ENCODE results near the gene RARB.

RARB gene

DNA sequence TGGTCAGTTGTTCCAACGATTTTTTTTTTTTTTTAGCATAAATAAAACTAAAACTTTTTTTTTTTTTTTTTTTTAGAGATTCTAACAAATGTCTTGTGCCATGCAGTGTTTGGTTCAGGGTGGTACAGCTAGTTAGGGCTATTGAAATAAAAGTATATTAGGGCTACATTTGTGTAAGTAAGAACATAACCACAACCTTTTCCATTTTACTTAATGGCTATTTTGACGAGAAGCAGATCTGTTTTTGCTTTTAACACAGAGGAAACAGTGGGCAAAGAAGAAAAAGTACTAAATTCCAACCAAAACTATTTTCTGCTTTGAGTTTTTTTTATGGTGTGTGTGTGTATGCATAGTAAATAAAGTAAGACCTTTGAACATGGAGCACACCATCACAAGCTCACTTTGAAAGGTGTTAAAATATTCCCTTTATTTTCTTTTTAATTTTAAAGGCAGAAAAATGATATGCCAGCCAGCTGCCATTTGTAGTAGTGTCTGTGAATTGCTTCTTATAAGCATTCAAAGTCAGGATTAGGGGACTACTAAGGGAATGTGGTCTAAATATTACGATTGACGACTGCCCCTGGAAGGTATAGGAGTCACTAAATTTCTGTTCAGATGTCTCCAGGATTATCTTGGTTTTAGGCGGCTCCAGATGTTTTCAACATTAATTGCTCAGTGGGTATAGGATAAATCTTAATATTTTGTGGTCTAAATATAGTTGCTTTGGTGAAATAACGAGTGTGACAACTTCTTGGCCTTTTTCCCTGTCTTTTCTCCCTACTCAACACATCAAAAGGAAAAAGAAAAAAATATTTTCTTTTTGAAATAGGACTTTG lies 3.1 kb downstream of the RARB start:
- Histone ChIP-seq H3K27me3 (ENCODE audit: low read depth, low read length) (peaks cover 9% of the 10 kb centered on the region; the same call in 1 of the 2 replicates), H3K9me3 (ENCODE audit: insufficient read depth, low read length) (no peaks in the 10 kb centered on the region), H3K4me1 (ENCODE audit: low read length) (no peaks in the 10 kb centered on the region), H3K36me3 (replicated peaks; ENCODE audit: low read depth, low read length) (no peaks in the 10 kb centered on the region), H3K4me3 (ENCODE audit: low read length) (no peak overlapping the region), H2AFZ (ENCODE audit: low read depth, low read length) (no peak overlapping the region), H3K9ac (ENCODE audit: low read length) (no peak overlapping the region), H3K79me2 (ENCODE audit: low read length) (no peaks in the 10 kb centered on the region), H4K20me1 (ENCODE audit: insufficient read depth, low read length) (no peaks in the 10 kb centered on the region), H3K4me2 (ENCODE audit: low read length) (no peak overlapping the region), H3K27ac (ENCODE audit: low read length) (no peak overlapping the region)
- no peak for TF ChIP-seq EZH2phosphoT487 (IDR thresholded peaks at IDR 0.05; ENCODE audit: low read depth)
- TF ChIP-seq, protein P1, sequence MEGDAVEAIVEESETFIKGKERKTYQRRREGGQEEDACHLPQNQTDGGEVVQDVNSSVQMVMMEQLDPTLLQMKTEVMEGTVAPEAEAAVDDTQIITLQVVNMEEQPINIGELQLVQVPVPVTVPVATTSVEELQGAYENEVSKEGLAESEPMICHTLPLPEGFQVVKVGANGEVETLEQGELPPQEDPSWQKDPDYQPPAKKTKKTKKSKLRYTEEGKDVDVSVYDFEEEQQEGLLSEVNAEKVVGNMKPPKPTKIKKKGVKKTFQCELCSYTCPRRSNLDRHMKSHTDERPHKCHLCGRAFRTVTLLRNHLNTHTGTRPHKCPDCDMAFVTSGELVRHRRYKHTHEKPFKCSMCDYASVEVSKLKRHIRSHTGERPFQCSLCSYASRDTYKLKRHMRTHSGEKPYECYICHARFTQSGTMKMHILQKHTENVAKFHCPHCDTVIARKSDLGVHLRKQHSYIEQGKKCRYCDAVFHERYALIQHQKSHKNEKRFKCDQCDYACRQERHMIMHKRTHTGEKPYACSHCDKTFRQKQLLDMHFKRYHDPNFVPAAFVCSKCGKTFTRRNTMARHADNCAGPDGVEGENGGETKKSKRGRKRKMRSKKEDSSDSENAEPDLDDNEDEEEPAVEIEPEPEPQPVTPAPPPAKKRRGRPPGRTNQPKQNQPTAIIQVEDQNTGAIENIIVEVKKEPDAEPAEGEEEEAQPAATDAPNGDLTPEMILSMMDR (IDR thresholded peaks at IDR 0.05; ENCODE audit: low read depth, low read length), result no peak

DNA sequence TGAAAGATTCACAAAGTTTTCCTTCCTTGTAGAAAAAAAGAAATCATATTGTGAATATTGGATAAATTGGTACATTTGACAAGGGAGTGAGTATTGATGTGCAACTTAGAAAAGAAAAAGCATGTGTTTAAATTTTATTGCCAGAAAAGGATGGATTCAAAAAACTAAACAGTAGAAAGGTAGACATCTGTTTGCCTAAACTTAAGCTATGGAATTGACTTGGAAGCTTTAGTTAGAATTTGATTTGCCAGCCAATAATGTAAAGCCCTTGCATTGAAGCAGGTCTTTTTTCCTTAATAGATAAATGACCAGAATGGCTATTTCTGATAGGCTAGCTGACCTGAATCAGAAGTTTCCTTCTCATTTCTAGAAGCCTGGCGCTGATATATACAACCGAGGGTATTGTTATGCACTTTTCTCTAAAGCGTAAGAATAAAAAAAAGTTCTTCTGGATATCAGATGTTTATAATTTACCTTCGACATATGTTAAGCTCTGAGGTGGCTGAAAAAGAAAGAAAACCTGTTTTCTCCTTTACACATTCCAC lies 4.2 kb downstream of the RARB start:
- no peak overlapping the region for H3K27ac ChIP-seq (ENCODE audit: low read length)
- no peaks in the 10 kb centered on the region for H3K79me2 ChIP-seq (ENCODE audit: low read length)
- TF ChIP-seq, protein P1 (IDR thresholded peaks at IDR 0.05; ENCODE audit: low read depth, low read length), result no peak
- TF ChIP-seq EZH2phosphoT487 (IDR thresholded peaks at IDR 0.05; ENCODE audit: low read depth), result no peak
- no peaks in the 10 kb centered on the region for H3K9me3 ChIP-seq (ENCODE audit: insufficient read depth, low read length)
- H3K4me2 ChIP-seq (ENCODE audit: low read length), result no peak overlapping the region
- H3K4me1 ChIP-seq (ENCODE audit: low read length), result no peaks in the 10 kb centered on the region
- H3K4me3 ChIP-seq (ENCODE audit: low read length), result no peak overlapping the region
- H3K36me3 ChIP-seq (replicated peaks; ENCODE audit: low read depth, low read length), result no peaks in the 10 kb centered on the region
- no peak overlapping the region for H3K9ac ChIP-seq (ENCODE audit: low read length)
- H4K20me1 ChIP-seq (ENCODE audit: insufficient read depth, low read length), result no peaks in the 10 kb centered on the region
- H2AFZ ChIP-seq (ENCODE audit: low read depth, low read length), result no peak overlapping the region
- H3K27me3 ChIP-seq (ENCODE audit: low read depth, low read length), result peaks cover 9% of the 10 kb centered on the region; the same call in 1 of the 2 replicates

DNA sequence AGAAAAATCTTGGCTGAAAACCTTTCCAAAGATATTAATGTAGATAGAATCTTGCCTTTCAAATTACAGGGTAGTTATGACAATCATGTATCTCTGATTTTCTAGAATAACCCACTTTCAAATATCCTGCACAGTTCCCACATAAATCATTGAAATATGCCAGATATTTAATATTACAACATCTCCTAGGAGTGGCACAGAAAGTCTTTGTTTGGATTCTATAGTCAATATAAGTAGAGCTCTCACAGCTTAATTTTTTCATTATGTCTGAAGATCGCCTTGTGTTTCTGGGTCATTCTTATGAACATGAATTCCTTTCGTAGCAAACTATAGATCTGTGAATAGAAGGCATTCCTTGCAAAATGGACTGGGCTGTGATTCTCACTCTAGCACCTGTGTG lies 5.0 kb downstream of the RARB start:
- Histone ChIP-seq H3K4me3 (ENCODE audit: low read length) (no peak overlapping the region), H3K27me3 (ENCODE audit: low read depth, low read length) (peaks cover 9% of the 10 kb centered on the region; the same call in 1 of the 2 replicates), H3K9ac (ENCODE audit: low read length) (no peak overlapping the region), H3K36me3 (replicated peaks; ENCODE audit: low read depth, low read length) (no peaks in the 10 kb centered on the region), H3K27ac (ENCODE audit: low read length) (no peak overlapping the region), H2AFZ (ENCODE audit: low read depth, low read length) (no peak overlapping the region), H3K4me1 (ENCODE audit: low read length) (no peaks in the 10 kb centered on the region), H3K9me3 (ENCODE audit: insufficient read depth, low read length) (no peaks in the 10 kb centered on the region), H3K4me2 (ENCODE audit: low read length) (no peak overlapping the region), H4K20me1 (ENCODE audit: insufficient read depth, low read length) (no peaks in the 10 kb centered on the region), H3K79me2 (ENCODE audit: low read length) (no peaks in the 10 kb centered on the region)
- TF ChIP-seq EZH2phosphoT487 (IDR thresholded peaks at IDR 0.05; ENCODE audit: low read depth), result no peak
- TF ChIP-seq, protein P1 (IDR thresholded peaks at IDR 0.05; ENCODE audit: low read depth, low read length), result no peak

DNA sequence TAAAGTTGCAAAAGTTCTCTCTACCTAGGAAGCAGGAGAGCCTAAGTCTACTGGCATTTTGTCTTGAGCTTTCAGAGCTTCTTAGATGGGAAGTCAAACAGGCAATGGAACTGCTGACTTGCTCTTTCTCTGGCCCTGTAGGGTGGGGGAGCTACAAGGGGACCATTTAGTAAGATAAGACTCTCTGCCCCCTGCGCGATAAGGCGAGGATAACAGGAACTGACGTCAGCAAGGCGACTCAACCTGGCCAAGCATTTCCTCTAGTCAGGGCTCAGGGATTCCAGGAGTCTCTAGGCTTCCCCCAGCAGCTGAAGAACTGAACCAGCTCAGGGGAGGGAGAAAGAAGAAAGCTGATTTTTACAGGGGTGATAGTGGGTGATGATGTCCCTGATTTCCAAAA lies 5.8 kb downstream of the RARB start:
- TF ChIP-seq, protein P1 (IDR thresholded peaks at IDR 0.05; ENCODE audit: low read depth, low read length), result no peak
- TF ChIP-seq EZH2phosphoT487 (IDR thresholded peaks at IDR 0.05; ENCODE audit: low read depth), result no peak
- Histone ChIP-seq H3K27ac (ENCODE audit: low read length) (no peak overlapping the region), H3K4me1 (ENCODE audit: low read length) (no peaks in the 10 kb centered on the region), H4K20me1 (ENCODE audit: insufficient read depth, low read length) (no peaks in the 10 kb centered on the region), H3K27me3 (ENCODE audit: low read depth, low read length) (peaks cover 9% of the 10 kb centered on the region; the same call in 1 of the 2 replicates), H3K9ac (ENCODE audit: low read length) (no peak overlapping the region), H3K36me3 (replicated peaks; ENCODE audit: low read depth, low read length) (no peaks in the 10 kb centered on the region), H3K9me3 (ENCODE audit: insufficient read depth, low read length) (no peaks in the 10 kb centered on the region), H3K4me3 (ENCODE audit: low read length) (no peak overlapping the region), H3K79me2 (ENCODE audit: low read length) (no peaks in the 10 kb centered on the region), H3K4me2 (ENCODE audit: low read length) (no peak overlapping the region), H2AFZ (ENCODE audit: low read depth, low read length) (no peak overlapping the region)
